ENCODE data around the gene FARP1.

The FARP1 gene

DNA sequence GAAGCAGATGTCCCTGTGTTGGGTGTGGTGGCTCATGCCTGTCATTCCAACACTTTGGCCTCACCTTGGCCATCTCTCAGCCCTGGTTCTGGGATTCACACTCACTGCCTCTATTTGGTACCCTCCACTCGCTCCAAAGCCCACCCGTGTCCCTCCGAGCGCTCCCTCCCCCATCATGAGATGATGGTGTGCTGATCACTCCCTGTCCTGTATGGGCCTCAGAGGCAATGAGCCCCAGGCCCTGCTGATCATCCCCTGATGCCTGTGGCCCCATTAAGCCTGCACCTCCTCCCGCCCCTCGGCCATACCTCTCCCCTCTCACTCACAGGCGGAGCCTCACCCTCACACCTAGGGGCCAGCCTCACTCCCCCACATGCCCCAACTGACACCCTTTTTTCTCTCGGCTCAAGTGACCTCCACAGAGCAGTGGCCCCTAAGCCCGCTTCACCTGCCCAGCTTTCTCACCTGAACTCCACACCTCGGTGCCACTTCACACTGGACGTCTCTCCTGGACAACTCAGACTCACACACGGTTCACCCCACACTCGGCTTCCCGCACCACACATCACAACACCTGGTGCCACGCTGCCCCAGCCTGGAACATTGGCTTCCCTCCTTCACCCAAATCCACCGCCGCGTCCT, 319.5 kb downstream of the FARP1 start:
- no peak overlapping the region for H3K4me3 ChIP-seq (ENCODE audit: insufficient read depth, low read length, poor library complexity, severe bottlenecking)
- H3K36me3 ChIP-seq (ENCODE audit: low read length): no peaks in the 10 kb centered on the region
- no peaks in the 10 kb centered on the region for H3F3A ChIP-seq (ENCODE audit: insufficient read depth)
- no peak overlapping the region for H3K27ac ChIP-seq (ENCODE audit: low read depth, low read length)
- TF ChIP-seq, protein P1, sequence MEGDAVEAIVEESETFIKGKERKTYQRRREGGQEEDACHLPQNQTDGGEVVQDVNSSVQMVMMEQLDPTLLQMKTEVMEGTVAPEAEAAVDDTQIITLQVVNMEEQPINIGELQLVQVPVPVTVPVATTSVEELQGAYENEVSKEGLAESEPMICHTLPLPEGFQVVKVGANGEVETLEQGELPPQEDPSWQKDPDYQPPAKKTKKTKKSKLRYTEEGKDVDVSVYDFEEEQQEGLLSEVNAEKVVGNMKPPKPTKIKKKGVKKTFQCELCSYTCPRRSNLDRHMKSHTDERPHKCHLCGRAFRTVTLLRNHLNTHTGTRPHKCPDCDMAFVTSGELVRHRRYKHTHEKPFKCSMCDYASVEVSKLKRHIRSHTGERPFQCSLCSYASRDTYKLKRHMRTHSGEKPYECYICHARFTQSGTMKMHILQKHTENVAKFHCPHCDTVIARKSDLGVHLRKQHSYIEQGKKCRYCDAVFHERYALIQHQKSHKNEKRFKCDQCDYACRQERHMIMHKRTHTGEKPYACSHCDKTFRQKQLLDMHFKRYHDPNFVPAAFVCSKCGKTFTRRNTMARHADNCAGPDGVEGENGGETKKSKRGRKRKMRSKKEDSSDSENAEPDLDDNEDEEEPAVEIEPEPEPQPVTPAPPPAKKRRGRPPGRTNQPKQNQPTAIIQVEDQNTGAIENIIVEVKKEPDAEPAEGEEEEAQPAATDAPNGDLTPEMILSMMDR (IDR thresholded peaks at IDR 0.05; ENCODE audit: insufficient read depth, low read length, poor library complexity, severe bottlenecking): no peak
- no peak for TF ChIP-seq EZH2phosphoT487 (conservative IDR thresholded peaks at IDR 0.05; ENCODE audit: low read length)
- no peaks in the 10 kb centered on the region for H3K9me3 ChIP-seq (ENCODE audit: insufficient read depth, low read length)
- H3K4me2 ChIP-seq (ENCODE audit: low read depth, low read length, poor library complexity, severe bottlenecking): no peak overlapping the region
- no peak overlapping the region for H3K9ac ChIP-seq (ENCODE audit: low read length)
- H4K20me1 ChIP-seq (ENCODE audit: low read depth, low read length): no peaks in the 10 kb centered on the region
- H3K9me2 ChIP-seq (replicated peaks; ENCODE audit: insufficient read depth, low read length): no peaks in the 10 kb centered on the region
- H2AFZ ChIP-seq (ENCODE audit: low read depth, low read length, severe bottlenecking): no peak overlapping the region
- no peaks in the 10 kb centered on the region for H3K27me3 ChIP-seq (ENCODE audit: low read length)
- no peaks in the 10 kb centered on the region for H3K79me2 ChIP-seq (ENCODE audit: insufficient read depth, low read length)

DNA sequence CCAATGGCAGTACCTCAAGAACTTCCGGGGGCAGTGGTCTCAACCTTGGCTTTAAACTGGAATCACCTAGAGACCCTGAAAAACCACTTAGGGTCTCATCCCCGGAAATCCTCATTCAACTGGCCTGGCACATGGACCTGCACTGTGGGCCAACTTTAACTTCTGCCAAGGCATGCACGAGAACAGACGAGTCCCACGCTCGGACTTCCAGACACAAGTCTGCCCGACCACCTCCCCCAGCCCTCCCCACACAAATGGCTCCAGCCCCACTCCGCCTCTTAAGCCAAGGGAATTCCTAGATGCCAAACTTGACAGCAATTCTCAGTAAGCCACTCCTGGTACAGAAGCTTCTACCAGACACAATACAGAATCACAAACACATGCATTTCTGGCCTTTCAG, 320.1 kb downstream of the FARP1 start:
- no peaks in the 10 kb centered on the region for H3K9me3 ChIP-seq (ENCODE audit: insufficient read depth, low read length)
- no peaks in the 10 kb centered on the region for H3F3A ChIP-seq (ENCODE audit: insufficient read depth)
- H3K27ac ChIP-seq (ENCODE audit: low read depth, low read length): no peak overlapping the region
- no peak overlapping the region for H3K4me2 ChIP-seq (ENCODE audit: low read depth, low read length, poor library complexity, severe bottlenecking)
- H3K9ac ChIP-seq (ENCODE audit: low read length): no peak overlapping the region
- no peaks in the 10 kb centered on the region for H3K27me3 ChIP-seq (ENCODE audit: low read length)
- TF ChIP-seq EZH2phosphoT487 (conservative IDR thresholded peaks at IDR 0.05; ENCODE audit: low read length): no peak
- TF ChIP-seq, protein P1 (IDR thresholded peaks at IDR 0.05; ENCODE audit: insufficient read depth, low read length, poor library complexity, severe bottlenecking): no peak
- H3K9me2 ChIP-seq (replicated peaks; ENCODE audit: insufficient read depth, low read length): no peaks in the 10 kb centered on the region
- H4K20me1 ChIP-seq (ENCODE audit: low read depth, low read length): no peaks in the 10 kb centered on the region
- H3K4me3 ChIP-seq (ENCODE audit: insufficient read depth, low read length, poor library complexity, severe bottlenecking): no peak overlapping the region
- no peaks in the 10 kb centered on the region for H3K79me2 ChIP-seq (ENCODE audit: insufficient read depth, low read length)
- H2AFZ ChIP-seq (ENCODE audit: low read depth, low read length, severe bottlenecking): no peak overlapping the region
- no peaks in the 10 kb centered on the region for H3K36me3 ChIP-seq (ENCODE audit: low read length)

DNA sequence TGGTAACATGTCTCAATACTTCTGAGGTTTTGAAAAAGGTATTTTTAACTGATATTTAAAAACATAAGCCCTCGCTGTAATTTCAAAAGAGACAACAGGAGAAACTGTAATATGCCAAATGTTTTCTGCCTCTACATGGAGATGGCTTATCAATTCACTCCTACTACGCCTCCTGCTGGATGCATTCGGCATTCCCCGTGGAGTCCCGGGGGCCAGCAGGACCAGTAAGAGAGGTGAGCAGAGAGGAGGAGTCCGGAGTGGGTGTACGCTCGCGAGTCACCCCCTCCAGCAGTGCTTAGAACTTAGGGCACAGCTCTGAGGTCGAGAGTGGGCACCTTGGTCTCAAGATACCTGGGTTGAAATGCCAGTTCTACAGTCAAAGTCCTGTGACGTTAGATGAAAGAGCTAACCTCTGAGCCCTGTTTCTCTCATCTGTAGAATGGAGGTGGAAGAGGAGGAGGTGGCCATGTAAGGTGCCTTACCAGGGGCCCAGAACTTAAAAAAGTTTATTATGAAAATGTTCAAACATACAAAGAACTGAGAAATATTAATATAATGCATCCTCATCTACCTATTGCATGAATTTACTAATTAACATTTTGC, 323.8 kb downstream of the FARP1 start:
- no peak overlapping the region for H2AFZ ChIP-seq (ENCODE audit: low read depth, low read length, severe bottlenecking)
- no peak for TF ChIP-seq EZH2phosphoT487 (conservative IDR thresholded peaks at IDR 0.05; ENCODE audit: low read length)
- TF ChIP-seq, protein P1 (IDR thresholded peaks at IDR 0.05; ENCODE audit: insufficient read depth, low read length, poor library complexity, severe bottlenecking): peak; percentile 47
- no peaks in the 10 kb centered on the region for H3K9me3 ChIP-seq (ENCODE audit: insufficient read depth, low read length)
- no peaks in the 10 kb centered on the region for H3K36me3 ChIP-seq (ENCODE audit: low read length)
- no peaks in the 10 kb centered on the region for H4K20me1 ChIP-seq (ENCODE audit: low read depth, low read length)
- H3K9ac ChIP-seq (ENCODE audit: low read length): no peak overlapping the region
- no peaks in the 10 kb centered on the region for H3F3A ChIP-seq (ENCODE audit: insufficient read depth)
- no peaks in the 10 kb centered on the region for H3K9me2 ChIP-seq (replicated peaks; ENCODE audit: insufficient read depth, low read length)
- H3K27ac ChIP-seq (ENCODE audit: low read depth, low read length): no peak overlapping the region
- H3K27me3 ChIP-seq (ENCODE audit: low read length): no peaks in the 10 kb centered on the region
- H3K4me3 ChIP-seq (ENCODE audit: insufficient read depth, low read length, poor library complexity, severe bottlenecking): no peak overlapping the region
- H3K4me2 ChIP-seq (ENCODE audit: low read depth, low read length, poor library complexity, severe bottlenecking): no peak overlapping the region
- no peaks in the 10 kb centered on the region for H3K79me2 ChIP-seq (ENCODE audit: insufficient read depth, low read length)

Data from SU-DHL-6 (cell line).